Type B pancreatic cell (in vitro differentiated cells): ENCODE results near the gene USE1. TPM values are rescaled to one million over a fixed set of nuclear protein-coding genes. Genes with fewer than 3 reads are reported as not detected.

Experiments used
- DNase-seq: peaks from one replicate; pipeline ENCODE4 v3.0.0; 2021; ENCODE audit warnings: mixed read lengths; ENCODE audit not compliant: unreplicated experiment; ENCODE audit errors: extremely low spot score
- H3K27ac Mint-ChIP-seq: 2 replicates; pipeline ENCODE4 v1.8.0; 2021; ENCODE audit warnings: mild to moderate bottlenecking, mixed read lengths
- H3K27me3 Mint-ChIP-seq: 2 replicates; pipeline ENCODE4 v1.8.0; 2021; ENCODE audit warnings: mixed read lengths
- H3K36me3 Mint-ChIP-seq: 2 replicates; pipeline ENCODE4 v1.8.0; 2021; ENCODE audit warnings: mixed read lengths
- H3K4me1 Mint-ChIP-seq: one replicate; pipeline ENCODE4 v1.8.0; 2021; ENCODE audit warnings: mixed read lengths; ENCODE audit not compliant: unreplicated experiment
- H3K4me3 Mint-ChIP-seq: 2 replicates; pipeline ENCODE4 v1.8.0; 2021; ENCODE audit warnings: mild to moderate bottlenecking, mixed read lengths
- H3K9me3 Mint-ChIP-seq: 2 replicates; pipeline ENCODE4 v1.8.0; 2021; ENCODE audit warnings: mixed read lengths
- CTCF ChIP-seq: fragments of 200-600 bp; sonication (generic); conservative IDR thresholded peaks from 2 replicates; pipeline ENCODE4 v1.5.0; 2021; ENCODE audit warnings: antibody characterized with exemption, mild to moderate bottlenecking
- total RNA-seq: library from RNA; stranded (reverse); gene quantifications from 2 replicates; pipeline ENCODE4 v1.2.1, GENCODE V29; 2021; ENCODE audit warnings: low replicate concordance

USE1 gene
- total RNA-seq, 1 donor from 2014 or later: 22.3 TPM

- H3K4me1 Mint-ChIP-seq: peaks cover 46% of the 10 kb centered on the region
- H3K27ac Mint-ChIP-seq: peak overlapping the region; percentile 92
- H3K4me3 Mint-ChIP-seq: peak overlapping the region; percentile 94
- H3K9me3 Mint-ChIP-seq: no peaks in the 10 kb centered on the region
- H3K27me3 Mint-ChIP-seq: no peaks in the 10 kb centered on the region
- no peak for DNase-seq
- no peak for TF ChIP-seq CTCF
- no peaks in the 10 kb centered on the region for H3K36me3 Mint-ChIP-seq
Observed at GRCh38 chr19:17244618-17245534, 29.7 kb downstream of the USE1 start.

- no peaks in the 10 kb centered on the region for H3K27me3 Mint-ChIP-seq
- H3K27ac Mint-ChIP-seq: peak within 1 kb of the TSS; percentile 93
- H3K36me3 Mint-ChIP-seq: no peaks in the 10 kb centered on the region
- no peak for TF ChIP-seq CTCF
- H3K4me1 Mint-ChIP-seq: peaks cover 42% of the 10 kb centered on the region
- H3K9me3 Mint-ChIP-seq: no peaks in the 10 kb centered on the region
- no peak for DNase-seq
- H3K4me3 Mint-ChIP-seq: peak within 1 kb of the TSS; percentile 94
Observed at GRCh38 chr19:17245535-17245984, 30.4 kb downstream of the USE1 start, which contains the start of gene NR2F6. Gene NR2F6 (minus strand): TSS chr19:17245919. CDS start chr19:17245220, 699 bp downstream.

GRCh38 chr19:17246681-17247425 lies 31.7 kb downstream of the USE1 start:
- H3K4me3 Mint-ChIP-seq: peak overlapping the region; percentile 91
- no peak for DNase-seq
- peaks cover 31% of the 10 kb centered on the region for H3K4me1 Mint-ChIP-seq
- no peaks in the 10 kb centered on the region for H3K9me3 Mint-ChIP-seq
- no peak for TF ChIP-seq CTCF
- H3K27me3 Mint-ChIP-seq: no peaks in the 10 kb centered on the region
- H3K27ac Mint-ChIP-seq: peak overlapping the region; percentile 93
- H3K36me3 Mint-ChIP-seq: no peaks in the 10 kb centered on the region

- Mint-ChIP-seq H3K9me3 (no peaks in the 10 kb centered on the region), H3K27ac (peak overlapping the region; percentile 76), H3K4me1 (peaks cover 26% of the 10 kb centered on the region), H3K4me3 (peak overlapping the region; percentile 62), H3K36me3 (no peaks in the 10 kb centered on the region), H3K27me3 (no peaks in the 10 kb centered on the region)
- TF ChIP-seq CTCF: no peak
- no peak for DNase-seq
Observed at GRCh38 chr19:17248011-17248776, 33.0 kb downstream of the USE1 start.

GRCh38 chr19:17249887-17250548 lies 34.9 kb downstream of the USE1 start:
- Mint-ChIP-seq H3K4me1 (peaks cover 21% of the 10 kb centered on the region), H3K4me3 (no peak overlapping the region), H3K9me3 (no peaks in the 10 kb centered on the region), H3K27me3 (no peaks in the 10 kb centered on the region), H3K36me3 (no peaks in the 10 kb centered on the region), H3K27ac (no peak overlapping the region)
- TF ChIP-seq CTCF: no peak
- no peak for DNase-seq
